ENCODE measurements around the gene MYRF. TPM values are rescaled to one million over a fixed set of nuclear protein-coding genes. Genes with fewer than 3 reads are reported as not detected.

The MYRF gene
- total RNA-seq, 2 experiments from 2014 or later, result 0.31 to 0.49 TPM

DNA sequence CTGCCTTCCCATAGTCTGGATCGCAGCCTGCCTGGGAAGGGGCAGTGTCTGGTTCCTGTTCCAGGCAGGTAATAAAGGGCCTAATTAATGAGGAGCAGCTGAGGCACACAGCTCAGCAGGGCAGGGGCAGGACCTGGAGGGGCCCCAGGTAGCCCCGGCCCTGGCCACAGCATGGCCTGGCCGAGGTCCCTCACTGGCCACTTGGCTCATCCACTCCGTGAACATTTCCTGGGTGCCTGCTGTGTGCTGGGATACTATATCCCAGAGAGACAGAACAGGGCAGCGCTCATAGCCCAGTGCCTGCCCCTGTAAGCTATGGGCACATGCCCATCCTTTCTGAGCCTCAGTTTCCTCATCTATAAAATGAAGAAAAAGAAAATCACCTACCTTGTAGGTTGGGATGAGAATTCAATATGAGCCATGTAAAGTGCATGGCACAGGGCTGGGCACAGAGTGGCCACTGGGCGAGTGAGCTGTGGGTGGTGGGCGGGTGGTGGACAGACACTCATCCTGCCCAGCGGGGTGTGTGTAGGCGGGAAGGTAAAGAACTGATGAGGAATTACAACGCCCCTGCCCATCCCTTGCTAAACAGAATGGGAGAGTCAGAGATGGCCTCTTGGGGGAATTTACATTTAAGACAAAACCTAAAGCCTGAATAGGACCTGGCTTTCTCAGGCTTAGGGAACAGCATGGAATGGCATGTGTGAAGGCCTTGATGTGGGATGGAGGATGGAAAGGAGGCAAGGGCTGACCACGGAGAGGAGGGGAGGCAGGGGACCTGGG lies 9.2 kb downstream of the MYRF start:
- Mint-ChIP-seq H3K36me3 (ENCODE audit: low read depth) (no peaks in the 10 kb centered on the region), H3K27ac (no peak overlapping the region), H3K4me3 (no peak overlapping the region), H3K27me3 (peaks cover 7% of the 10 kb centered on the region), H3K4me1 (ENCODE audit: low read depth) (no peaks in the 10 kb centered on the region), H3K9me3 (no peaks in the 10 kb centered on the region)
- H3K4me1 ChIP-seq (ENCODE audit: insufficient read depth, low read length), result no peaks in the 10 kb centered on the region
- no peaks in the 10 kb centered on the region for H3K9me3 ChIP-seq (ENCODE audit: control insufficient read depth in 1 of 2, insufficient read depth in 1 of 2, low read length in 2 of 2)
- no peak overlapping the region for H3K4me3 ChIP-seq (ENCODE audit: low read length)
- H3K36me3 ChIP-seq (ENCODE audit: insufficient read depth, low read length), result no peaks in the 10 kb centered on the region
- ChIA-PET CTCF (no interaction called here), POLR2A (no interaction called here)
- H3K27ac ChIP-seq (ENCODE audit: low read depth in 1 of 2, low read length in 2 of 2), result no peak overlapping the region
- no peaks in the 10 kb centered on the region for H3K27me3 ChIP-seq (ENCODE audit: control insufficient read depth in 1 of 2, insufficient read depth in 2 of 2, low read length in 2 of 2)
- intact Hi-C loops (cut with DNase I, micrococcal nuclease), result no loop called here
- ATAC-seq (ENCODE audit: poor library complexity) (no peak), DNase-seq (no peak)
- TF ChIP-seq, protein P1, sequence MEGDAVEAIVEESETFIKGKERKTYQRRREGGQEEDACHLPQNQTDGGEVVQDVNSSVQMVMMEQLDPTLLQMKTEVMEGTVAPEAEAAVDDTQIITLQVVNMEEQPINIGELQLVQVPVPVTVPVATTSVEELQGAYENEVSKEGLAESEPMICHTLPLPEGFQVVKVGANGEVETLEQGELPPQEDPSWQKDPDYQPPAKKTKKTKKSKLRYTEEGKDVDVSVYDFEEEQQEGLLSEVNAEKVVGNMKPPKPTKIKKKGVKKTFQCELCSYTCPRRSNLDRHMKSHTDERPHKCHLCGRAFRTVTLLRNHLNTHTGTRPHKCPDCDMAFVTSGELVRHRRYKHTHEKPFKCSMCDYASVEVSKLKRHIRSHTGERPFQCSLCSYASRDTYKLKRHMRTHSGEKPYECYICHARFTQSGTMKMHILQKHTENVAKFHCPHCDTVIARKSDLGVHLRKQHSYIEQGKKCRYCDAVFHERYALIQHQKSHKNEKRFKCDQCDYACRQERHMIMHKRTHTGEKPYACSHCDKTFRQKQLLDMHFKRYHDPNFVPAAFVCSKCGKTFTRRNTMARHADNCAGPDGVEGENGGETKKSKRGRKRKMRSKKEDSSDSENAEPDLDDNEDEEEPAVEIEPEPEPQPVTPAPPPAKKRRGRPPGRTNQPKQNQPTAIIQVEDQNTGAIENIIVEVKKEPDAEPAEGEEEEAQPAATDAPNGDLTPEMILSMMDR (IDR thresholded peaks at IDR 0.05), result no peak

DNA sequence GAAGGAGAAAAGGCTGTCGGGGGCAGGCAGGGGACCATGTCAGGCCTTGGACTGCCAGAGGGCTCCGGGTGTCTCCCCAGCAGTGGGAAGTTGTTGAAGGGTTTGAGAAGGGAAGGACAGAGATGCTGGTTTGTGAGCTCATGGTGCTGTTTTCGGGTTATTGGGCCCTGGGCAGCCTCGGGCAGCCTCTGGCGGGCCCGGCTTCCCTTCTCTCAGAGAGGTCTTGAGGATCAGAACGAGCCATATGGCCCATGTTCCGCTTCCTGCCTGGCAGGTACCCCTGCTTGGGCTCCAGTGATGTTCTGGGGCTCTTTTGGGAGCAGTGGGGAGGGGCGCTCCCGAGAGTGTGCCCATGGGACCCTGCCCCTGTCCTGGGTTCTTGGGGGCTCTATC lies 9.8 kb downstream of the MYRF start:
- no peaks in the 10 kb centered on the region for H3K4me1 Mint-ChIP-seq (ENCODE audit: low read depth)
- Histone ChIP-seq H3K4me1 (ENCODE audit: insufficient read depth, low read length) (no peaks in the 10 kb centered on the region), H3K9me3 (ENCODE audit: control insufficient read depth in 1 of 2, insufficient read depth in 1 of 2, low read length in 2 of 2) (no peaks in the 10 kb centered on the region), H3K36me3 (ENCODE audit: insufficient read depth, low read length) (no peaks in the 10 kb centered on the region), H3K27ac (ENCODE audit: low read depth in 1 of 2, low read length in 2 of 2) (no peak overlapping the region), H3K4me3 (ENCODE audit: low read length) (no peak overlapping the region), H3K27me3 (ENCODE audit: control insufficient read depth in 1 of 2, insufficient read depth in 2 of 2, low read length in 2 of 2) (no peaks in the 10 kb centered on the region)
- H3K4me3 Mint-ChIP-seq, result no peak overlapping the region
- intact Hi-C loops (cut with DNase I, micrococcal nuclease), result no loop called here
- no peak overlapping the region for H3K27ac Mint-ChIP-seq
- ATAC-seq (ENCODE audit: poor library complexity) (no peak), DNase-seq (no peak)
- H3K9me3 Mint-ChIP-seq, result no peaks in the 10 kb centered on the region
- TF ChIP-seq, protein P1 (IDR thresholded peaks at IDR 0.05), result no peak
- POLR2A ChIA-PET, result no interaction called here
- H3K27me3 Mint-ChIP-seq, result peaks cover 7% of the 10 kb centered on the region
- H3K36me3 Mint-ChIP-seq (ENCODE audit: low read depth), result no peaks in the 10 kb centered on the region
- CTCF ChIA-PET, result no interaction called here

DNA sequence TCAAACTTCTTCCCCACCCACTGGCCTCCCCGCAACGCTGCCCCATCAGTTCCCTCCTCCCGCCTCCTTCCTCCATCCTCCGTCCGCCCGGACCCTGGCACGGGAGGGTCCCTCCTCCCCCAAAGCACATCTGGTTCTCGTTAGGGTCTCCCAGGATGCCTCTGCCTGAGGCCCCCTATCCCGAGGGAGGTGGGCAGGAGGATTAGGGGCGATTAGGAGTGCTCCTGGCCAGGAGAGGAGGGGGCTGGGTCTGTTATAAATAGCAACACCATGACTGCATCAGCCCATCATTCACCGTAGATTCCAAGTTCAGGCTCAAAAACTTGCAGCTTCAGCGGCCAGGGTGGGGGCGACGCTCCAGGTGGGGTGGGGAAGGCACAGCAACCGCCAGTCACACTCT lies 10.4 kb downstream of the MYRF start:
- H3K36me3 ChIP-seq (ENCODE audit: insufficient read depth, low read length), result no peaks in the 10 kb centered on the region
- H3K4me1 ChIP-seq (ENCODE audit: insufficient read depth, low read length), result no peaks in the 10 kb centered on the region
- ChIA-PET POLR2A (no interaction called here), CTCF (no interaction called here)
- H3K9me3 Mint-ChIP-seq, result no peaks in the 10 kb centered on the region
- no peak overlapping the region for H3K4me3 ChIP-seq (ENCODE audit: low read length)
- H3K4me3 Mint-ChIP-seq, result no peak overlapping the region
- no peak overlapping the region for H3K27ac Mint-ChIP-seq
- no peak overlapping the region for H3K27ac ChIP-seq (ENCODE audit: low read depth in 1 of 2, low read length in 2 of 2)
- H3K27me3 ChIP-seq (ENCODE audit: control insufficient read depth in 1 of 2, insufficient read depth in 2 of 2, low read length in 2 of 2), result no peaks in the 10 kb centered on the region
- TF ChIP-seq, protein P1 (IDR thresholded peaks at IDR 0.05), result no peak
- no peak for ATAC-seq (ENCODE audit: poor library complexity)
- intact Hi-C loops (cut with DNase I, micrococcal nuclease), result no loop called here
- no peaks in the 10 kb centered on the region for H3K36me3 Mint-ChIP-seq (ENCODE audit: low read depth)
- H3K4me1 Mint-ChIP-seq (ENCODE audit: low read depth), result no peaks in the 10 kb centered on the region
- peaks cover 7% of the 10 kb centered on the region for H3K27me3 Mint-ChIP-seq
- no peak for DNase-seq
- no peaks in the 10 kb centered on the region for H3K9me3 ChIP-seq (ENCODE audit: control insufficient read depth in 1 of 2, insufficient read depth in 1 of 2, low read length in 2 of 2)

Data from CD4-positive, alpha-beta T cell (primary cell).